ENCODE measurements around the gene P2RX5.

- TF ChIP-seq, protein P1, sequence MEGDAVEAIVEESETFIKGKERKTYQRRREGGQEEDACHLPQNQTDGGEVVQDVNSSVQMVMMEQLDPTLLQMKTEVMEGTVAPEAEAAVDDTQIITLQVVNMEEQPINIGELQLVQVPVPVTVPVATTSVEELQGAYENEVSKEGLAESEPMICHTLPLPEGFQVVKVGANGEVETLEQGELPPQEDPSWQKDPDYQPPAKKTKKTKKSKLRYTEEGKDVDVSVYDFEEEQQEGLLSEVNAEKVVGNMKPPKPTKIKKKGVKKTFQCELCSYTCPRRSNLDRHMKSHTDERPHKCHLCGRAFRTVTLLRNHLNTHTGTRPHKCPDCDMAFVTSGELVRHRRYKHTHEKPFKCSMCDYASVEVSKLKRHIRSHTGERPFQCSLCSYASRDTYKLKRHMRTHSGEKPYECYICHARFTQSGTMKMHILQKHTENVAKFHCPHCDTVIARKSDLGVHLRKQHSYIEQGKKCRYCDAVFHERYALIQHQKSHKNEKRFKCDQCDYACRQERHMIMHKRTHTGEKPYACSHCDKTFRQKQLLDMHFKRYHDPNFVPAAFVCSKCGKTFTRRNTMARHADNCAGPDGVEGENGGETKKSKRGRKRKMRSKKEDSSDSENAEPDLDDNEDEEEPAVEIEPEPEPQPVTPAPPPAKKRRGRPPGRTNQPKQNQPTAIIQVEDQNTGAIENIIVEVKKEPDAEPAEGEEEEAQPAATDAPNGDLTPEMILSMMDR (IDR thresholded peaks at IDR 0.05), result no peak
- TF ChIP-seq EP300 (IDR thresholded peaks at IDR 0.05), result no peak
These were observed 59.0 kb downstream of the P2RX5 start for GRCh38 chr17:3636908-3637373.
